ENCODE results near the gene OPCML. TPM values are rescaled to one million over a fixed set of nuclear protein-coding genes. Genes with fewer than 3 reads are reported as not detected.

The OPCML gene
- total RNA-seq, 1 experiment from 2014 or later = 0.94 TPM

DNA sequence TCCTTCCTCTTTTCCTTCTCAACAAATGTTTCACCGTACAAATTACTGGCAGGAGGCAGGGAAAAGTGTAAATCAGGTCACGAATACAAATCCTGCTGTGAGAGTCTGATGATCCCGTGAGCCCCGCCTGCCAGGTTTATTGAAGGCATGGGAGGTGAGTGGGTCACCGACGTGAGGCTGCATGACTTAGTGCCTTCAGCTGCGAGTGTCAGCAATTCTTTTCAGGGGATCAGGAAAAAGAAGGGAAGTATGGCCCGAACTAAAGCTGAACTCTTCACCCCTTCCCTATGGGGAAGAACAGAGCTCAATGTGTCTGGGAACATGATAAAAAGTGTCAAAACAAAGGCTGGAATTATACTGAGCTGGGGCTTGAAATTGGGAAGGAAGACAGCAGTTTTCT, 166.2 kb downstream of the OPCML start:
- H4K8ac ChIP-seq (replicated peaks; ENCODE audit: insufficient read length, low read depth, low read length) = no peak overlapping the region
- H3K9me3 ChIP-seq (ENCODE audit: control insufficient read depth, low read depth, low read length) = no peaks in the 10 kb centered on the region
- no peak overlapping the region for H3K18ac ChIP-seq (ENCODE audit: insufficient read length, low read depth, low read length)
- TF ChIP-seq, protein P1, sequence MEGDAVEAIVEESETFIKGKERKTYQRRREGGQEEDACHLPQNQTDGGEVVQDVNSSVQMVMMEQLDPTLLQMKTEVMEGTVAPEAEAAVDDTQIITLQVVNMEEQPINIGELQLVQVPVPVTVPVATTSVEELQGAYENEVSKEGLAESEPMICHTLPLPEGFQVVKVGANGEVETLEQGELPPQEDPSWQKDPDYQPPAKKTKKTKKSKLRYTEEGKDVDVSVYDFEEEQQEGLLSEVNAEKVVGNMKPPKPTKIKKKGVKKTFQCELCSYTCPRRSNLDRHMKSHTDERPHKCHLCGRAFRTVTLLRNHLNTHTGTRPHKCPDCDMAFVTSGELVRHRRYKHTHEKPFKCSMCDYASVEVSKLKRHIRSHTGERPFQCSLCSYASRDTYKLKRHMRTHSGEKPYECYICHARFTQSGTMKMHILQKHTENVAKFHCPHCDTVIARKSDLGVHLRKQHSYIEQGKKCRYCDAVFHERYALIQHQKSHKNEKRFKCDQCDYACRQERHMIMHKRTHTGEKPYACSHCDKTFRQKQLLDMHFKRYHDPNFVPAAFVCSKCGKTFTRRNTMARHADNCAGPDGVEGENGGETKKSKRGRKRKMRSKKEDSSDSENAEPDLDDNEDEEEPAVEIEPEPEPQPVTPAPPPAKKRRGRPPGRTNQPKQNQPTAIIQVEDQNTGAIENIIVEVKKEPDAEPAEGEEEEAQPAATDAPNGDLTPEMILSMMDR (conservative IDR thresholded peaks at IDR 0.05) = no peak
- no peak for DNase-seq
- Mint-ChIP-seq H3K9me3 (no peaks in the 10 kb centered on the region), H3K36me3 (ENCODE audit: insufficient read depth in 1 of 3, low read depth in 3 of 3) (no peaks in the 10 kb centered on the region; a peak in 1 of 7 replicates), H3K4me3 (no peak overlapping the region), H3K4me1 (peaks cover 3% of the 10 kb centered on the region in 2 experiments; a peak in 1 of 4 replicates), H3K27me3 (ENCODE audit: low read depth) (peaks cover 1% of the 10 kb centered on the region; the same call in 1 of the 2 replicates), H3K27ac (no peak overlapping the region; a peak in 1 of 7 replicates)
- no peak overlapping the region for H4K91ac ChIP-seq (ENCODE audit: insufficient read length, low read depth, low read length)
- H3K56ac ChIP-seq (ENCODE audit: insufficient read length, low read depth, low read length) = no peak overlapping the region
- no peak overlapping the region for H3K9ac ChIP-seq (ENCODE audit: extremely low read depth, insufficient read length, low read length)
- no peaks in the 10 kb centered on the region for H3K23me2 ChIP-seq (ENCODE audit: insufficient read length, low read depth, low read length, poor library complexity, severe bottlenecking)
- no peak overlapping the region for H4K5ac ChIP-seq (ENCODE audit: insufficient read length, low read depth, low read length)
- H4K20me1 ChIP-seq (ENCODE audit: control insufficient read depth, insufficient read depth, insufficient read length) = no peaks in the 10 kb centered on the region
- no peak overlapping the region for H2AK5ac ChIP-seq (ENCODE audit: insufficient read length, low read length)
- no peak overlapping the region for H3K23ac ChIP-seq (ENCODE audit: insufficient read length, low read depth, low read length)
- no peak overlapping the region for H3K14ac ChIP-seq (ENCODE audit: insufficient read depth, low read length)
- H2BK20ac ChIP-seq (ENCODE audit: low read depth, low read length, poor library complexity, severe bottlenecking) = no peak overlapping the region
- H3K79me1 ChIP-seq (ENCODE audit: insufficient read depth, low read depth, low read length, poor library complexity, severe bottlenecking) = no peaks in the 10 kb centered on the region
- H2AFZ ChIP-seq (ENCODE audit: low read length) = no peak overlapping the region
- no peaks in the 10 kb centered on the region for H3K27me3 ChIP-seq (ENCODE audit: insufficient read depth, low read length)
- no CpG with 5 or more reads among the region's 8 CpGs for WGBS (ENCODE audit: extremely low coverage, insufficient read length, low lambda C conversion rate)
- no peak overlapping the region for H2BK120ac ChIP-seq (ENCODE audit: low read depth, low read length, poor library complexity, severe bottlenecking)
- H2BK15ac ChIP-seq (ENCODE audit: low read depth, low read length) = no peak overlapping the region
- no peak overlapping the region for H3K4me2 ChIP-seq (ENCODE audit: insufficient read depth, insufficient read length, low read length)
- H2BK5ac ChIP-seq (ENCODE audit: insufficient read length, low read length) = no peak overlapping the region
- no peaks in the 10 kb centered on the region for H3K4me1 ChIP-seq (ENCODE audit: insufficient read depth, low read length)
- H3K27ac ChIP-seq (ENCODE audit: insufficient read length, low read depth, low read length) = no peak overlapping the region
- H2BK12ac ChIP-seq (ENCODE audit: insufficient read length, low read depth, low read length) = no peak overlapping the region
- no peaks in the 10 kb centered on the region for H3K79me2 ChIP-seq (ENCODE audit: insufficient read depth, low read length)
- no peak overlapping the region for H3K4ac ChIP-seq (ENCODE audit: low read depth, low read length)
- H3T11ph ChIP-seq (ENCODE audit: low read length) = no peak overlapping the region

All from H9 (cell line).